Small intestine (tissue), 7 donors: Measurements from ENCODE around the gene CMKLR1. TPM values are rescaled to one million over a fixed set of nuclear protein-coding genes. Genes with fewer than 3 reads are reported as not detected.

ENCODE experiments used
- DNase-seq, 2 donors: peaks; one replicate each; pipeline versions ENCODE4 v3.0.0 to v3.0.0-alpha.2; 2013
- FAIRE-seq: peaks from 2 replicates; lab custom pipeline; 2012; peaks lifted over from hg19 to GRCh38; lab: Jason Lieb, UNC
- H3K27ac ChIP-seq, 3 donors: one replicate each; pipeline ENCODE4 v1.5.1; 2013; ENCODE audit warnings: low read length in 2 of 3, mild to moderate bottlenecking in 2 of 3, control low read depth in 1 of 3, inconsistent platforms in 1 of 3, low read depth in 1 of 3, moderate library complexity in 1 of 3
- H3K27me3 ChIP-seq, 3 donors: one replicate each; pipeline ENCODE4 v1.6.1; 2013; ENCODE audit warnings: low read length in 3 of 3, inconsistent platforms in 1 of 3; ENCODE audit not compliant: control insufficient read depth in 3 of 3, insufficient read depth in 3 of 3
- H3K36me3 ChIP-seq, 3 donors: one replicate each; pipeline ENCODE4 v1.6.1; 2013; ENCODE audit warnings: low read length in 3 of 3, inconsistent platforms in 1 of 3, low read depth in 1 of 3, mild to moderate bottlenecking in 1 of 3, moderate library complexity in 1 of 3; ENCODE audit not compliant: control insufficient read depth in 3 of 3, insufficient read depth in 2 of 3
- H3K4me1 ChIP-seq, 3 donors: one replicate each; pipeline ENCODE4 v1.6.1; 2013; ENCODE audit warnings: low read length in 2 of 3, inconsistent platforms in 1 of 3, low read depth in 1 of 3, mild to moderate bottlenecking in 1 of 3, moderate library complexity in 1 of 3; ENCODE audit not compliant: control insufficient read depth in 3 of 3, insufficient read depth in 2 of 3
- H3K4me3 ChIP-seq, 3 donors: one replicate each; pipeline ENCODE4 v1.5.1; 2013; ENCODE audit warnings: low read length in 3 of 3, control low read depth in 1 of 3, inconsistent platforms in 1 of 3, low read depth in 1 of 3, mild to moderate bottlenecking in 1 of 3, moderate library complexity in 1 of 3
- H3K9me3 ChIP-seq, 2 donors: one replicate each; pipeline ENCODE4 v1.6.1; 2013; ENCODE audit warnings: low read depth in 1 of 2, low read length in 1 of 2; ENCODE audit not compliant: control insufficient read depth in 2 of 2, insufficient read depth in 1 of 2
- WGBS, 3 donors: extraction: QIAGEN DNeasy Blood & Tissue Kit; methylation state at CpG; one replicate each; pipeline ENCODE4 v1.1.7; 2013; 5-methylcytosine and 5-hydroxymethylcytosine counted together
- polyA plus RNA-seq, 4 donors: library from polyadenylated mRNA; stranded (reverse) in 3 of 4; unstranded in 1 of 4; fragments of 200-250 nt in 3 of 4; fragments of 120-200 nt in 1 of 4; gene quantifications; one replicate each; pipeline versions ENCODE4 v1.2.1 to v1.2.3, GENCODE V29; 2013
- donor health status: healthy with polysubstance abuse.
- donor health status: control.
- donor health status: control.
- donor health status: Bipolar disorder and iron deficiency.
- donor health status: healthy.

Gene CMKLR1
- polyA plus RNA-seq, 4 donors: 1.1 to 5.5 (median 2.6) TPM

GRCh38 chr12:108254517-108255251 is 84.4 kb downstream of the CMKLR1 start:
- FAIRE-seq (no peak), DNase-seq (no peak)
- no peak overlapping the region for H3K4me3 ChIP-seq
- peaks cover 0 to 2% (median 0%) of the 10 kb centered on the region in 3 donors for H3K27me3 ChIP-seq
- 11 to 38% (median 32%) methylated on average over 13 of the region's 13 CpGs for WGBS, 3 donors
- no peaks in the 10 kb centered on the region for H3K9me3 ChIP-seq
- no peak overlapping the region for H3K27ac ChIP-seq
- no peaks in the 10 kb centered on the region for H3K4me1 ChIP-seq
- H3K36me3 ChIP-seq: no peaks in the 10 kb centered on the region

- Histone ChIP-seq H3K4me1 (no peaks in the 10 kb centered on the region), H3K27ac (no peak overlapping the region), H3K4me3 (no peak overlapping the region), H3K36me3 (no peaks in the 10 kb centered on the region), H3K9me3 (no peaks in the 10 kb centered on the region), H3K27me3 (peaks cover 0 to 2% (median 0%) of the 10 kb centered on the region in 3 donors)
- WGBS, 3 donors: 45 to 63% (median 57%) methylated on average over 5 of the region's 5 CpGs
- DNase-seq: no peak
- FAIRE-seq: no peak
These were observed 85.1 kb downstream of the CMKLR1 start for GRCh38 chr12:108254030-108254429.

- no peak overlapping the region for H3K4me3 ChIP-seq
- FAIRE-seq: no peak
- 5 to 13% (median 6%) methylated on average over 3 to 4 of the region's 4 CpGs for WGBS, 3 donors
These were observed 85.6 kb downstream of the CMKLR1 start for GRCh38 chr12:108253540-108253939.

GRCh38 chr12:108252523-108252922 is 86.6 kb downstream of the CMKLR1 start:
- Histone ChIP-seq H3K36me3 (no peaks in the 10 kb centered on the region), H3K4me1 (no peaks in the 10 kb centered on the region), H3K9me3 (no peaks in the 10 kb centered on the region), H3K27ac (no peak overlapping the region), H3K27me3 (peaks cover 0 to 2% (median 0%) of the 10 kb centered on the region in 3 donors), H3K4me3 (no peak overlapping the region)
- DNase-seq: no peak
- FAIRE-seq: no peak
- 74 to 82% (median 78%) methylated on average over 7 of the region's 7 CpGs for WGBS, 3 donors

More at GRCh38 chr12:108253540-108253939, 85.6 kb downstream of the CMKLR1 start:
- Histone ChIP-seq H3K4me1 (no peaks in the 10 kb centered on the region), H3K27ac (no peak overlapping the region), H3K36me3 (no peaks in the 10 kb centered on the region), H3K27me3 (peaks cover 0 to 2% (median 0%) of the 10 kb centered on the region in 3 donors), H3K9me3 (no peaks in the 10 kb centered on the region)
- no peak for DNase-seq

- DNase-seq: no peak
- Histone ChIP-seq H3K4me1 (no peaks in the 10 kb centered on the region), H3K27ac (no peak overlapping the region), H3K9me3 (no peaks in the 10 kb centered on the region), H3K4me3 (no peak overlapping the region), H3K36me3 (no peaks in the 10 kb centered on the region), H3K27me3 (no peaks in the 10 kb centered on the region)
- FAIRE-seq: no peak
- WGBS, 3 donors: 76 to 85% (median 77%) methylated on average over 13 of the region's 13 CpGs
These were observed 91.1 kb downstream of the CMKLR1 start for GRCh38 chr12:108248011-108248410.

- Histone ChIP-seq H3K4me3 (no peak overlapping the region), H3K27me3 (no peaks in the 10 kb centered on the region), H3K4me1 (no peaks in the 10 kb centered on the region), H3K27ac (no peak overlapping the region), H3K36me3 (no peaks in the 10 kb centered on the region), H3K9me3 (no peaks in the 10 kb centered on the region)
- FAIRE-seq (no peak), DNase-seq (no peak)
- WGBS, 3 donors: 62 to 85% (median 65%) methylated on average over 2 of the region's 2 CpGs
These were observed 92.0 kb downstream of the CMKLR1 start for GRCh38 chr12:108247130-108247529.

GRCh38 chr12:108241986-108242703 is 97.0 kb downstream of the CMKLR1 start:
- Histone ChIP-seq H3K27ac (no peak overlapping the region), H3K27me3 (peaks cover 0 to 1% (median 0%) of the 10 kb centered on the region in 3 donors), H3K9me3 (no peaks in the 10 kb centered on the region), H3K36me3 (no peaks in the 10 kb centered on the region), H3K4me1 (no peaks in the 10 kb centered on the region), H3K4me3 (no peak overlapping the region)
- no peak for DNase-seq
- no peak for FAIRE-seq
- WGBS, 3 donors: 50 to 55% (median 52%) methylated on average over 10 of the region's 10 CpGs

GRCh38 chr12:108240928-108241327 is 98.2 kb downstream of the CMKLR1 start:
- Histone ChIP-seq H3K4me1 (no peaks in the 10 kb centered on the region), H3K27ac (no peak overlapping the region), H3K36me3 (no peaks in the 10 kb centered on the region), H3K4me3 (no peak overlapping the region), H3K27me3 (peaks cover 0 to 7% (median 0%) of the 10 kb centered on the region in 3 donors), H3K9me3 (no peaks in the 10 kb centered on the region)
- FAIRE-seq: no peak
- DNase-seq: no peak
- 70 to 83% (median 70%) methylated on average over 4 of the region's 4 CpGs for WGBS, 3 donors
